ENCODE results near the gene ST6GALNAC1.

Gene ST6GALNAC1

DNA sequence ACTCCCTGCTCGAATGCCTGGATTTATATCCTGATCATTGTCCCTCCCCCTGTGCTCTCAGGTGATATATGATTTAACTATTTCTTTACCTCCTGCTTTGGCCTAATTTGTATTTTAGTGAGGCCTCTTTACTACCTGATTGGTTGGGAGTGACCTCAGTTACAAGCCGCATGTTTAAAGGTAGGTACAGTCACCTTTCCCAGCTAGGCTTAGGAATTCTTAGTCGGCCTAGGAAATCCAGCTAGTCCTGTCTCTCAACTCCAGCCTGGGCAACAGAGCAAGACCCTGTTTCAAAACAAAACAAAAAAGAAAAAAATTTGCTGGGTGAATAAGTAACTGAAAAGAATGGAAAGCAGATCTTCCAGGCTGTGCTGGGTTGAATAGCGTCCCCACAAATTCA lies 31.1 kb downstream of the ST6GALNAC1 start:
- TF ChIP-seq, protein P1, sequence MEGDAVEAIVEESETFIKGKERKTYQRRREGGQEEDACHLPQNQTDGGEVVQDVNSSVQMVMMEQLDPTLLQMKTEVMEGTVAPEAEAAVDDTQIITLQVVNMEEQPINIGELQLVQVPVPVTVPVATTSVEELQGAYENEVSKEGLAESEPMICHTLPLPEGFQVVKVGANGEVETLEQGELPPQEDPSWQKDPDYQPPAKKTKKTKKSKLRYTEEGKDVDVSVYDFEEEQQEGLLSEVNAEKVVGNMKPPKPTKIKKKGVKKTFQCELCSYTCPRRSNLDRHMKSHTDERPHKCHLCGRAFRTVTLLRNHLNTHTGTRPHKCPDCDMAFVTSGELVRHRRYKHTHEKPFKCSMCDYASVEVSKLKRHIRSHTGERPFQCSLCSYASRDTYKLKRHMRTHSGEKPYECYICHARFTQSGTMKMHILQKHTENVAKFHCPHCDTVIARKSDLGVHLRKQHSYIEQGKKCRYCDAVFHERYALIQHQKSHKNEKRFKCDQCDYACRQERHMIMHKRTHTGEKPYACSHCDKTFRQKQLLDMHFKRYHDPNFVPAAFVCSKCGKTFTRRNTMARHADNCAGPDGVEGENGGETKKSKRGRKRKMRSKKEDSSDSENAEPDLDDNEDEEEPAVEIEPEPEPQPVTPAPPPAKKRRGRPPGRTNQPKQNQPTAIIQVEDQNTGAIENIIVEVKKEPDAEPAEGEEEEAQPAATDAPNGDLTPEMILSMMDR (IDR thresholded peaks at IDR 0.05): no peak

DNA sequence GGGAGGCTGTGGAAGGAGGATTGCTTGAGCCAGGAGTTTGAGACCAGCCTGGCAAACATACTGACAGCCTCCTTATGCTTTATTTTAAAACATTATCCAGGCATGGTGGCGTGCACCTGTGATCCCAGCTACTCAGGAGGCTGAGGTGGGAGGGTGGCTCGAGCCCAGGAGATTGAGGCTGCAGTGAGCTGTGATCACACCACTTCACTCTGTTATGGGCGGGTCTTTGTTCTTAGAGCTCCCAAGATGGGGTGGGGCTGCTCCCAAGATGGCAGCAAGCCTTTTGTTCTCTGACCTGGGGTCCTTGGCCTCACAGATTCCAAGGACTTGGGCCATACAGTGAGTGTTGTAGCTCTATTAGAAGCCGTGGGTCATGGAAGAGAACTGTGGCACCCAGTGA lies 31.8 kb downstream of the ST6GALNAC1 start:
- TF ChIP-seq, protein P1 (IDR thresholded peaks at IDR 0.05): no peak

DNA sequence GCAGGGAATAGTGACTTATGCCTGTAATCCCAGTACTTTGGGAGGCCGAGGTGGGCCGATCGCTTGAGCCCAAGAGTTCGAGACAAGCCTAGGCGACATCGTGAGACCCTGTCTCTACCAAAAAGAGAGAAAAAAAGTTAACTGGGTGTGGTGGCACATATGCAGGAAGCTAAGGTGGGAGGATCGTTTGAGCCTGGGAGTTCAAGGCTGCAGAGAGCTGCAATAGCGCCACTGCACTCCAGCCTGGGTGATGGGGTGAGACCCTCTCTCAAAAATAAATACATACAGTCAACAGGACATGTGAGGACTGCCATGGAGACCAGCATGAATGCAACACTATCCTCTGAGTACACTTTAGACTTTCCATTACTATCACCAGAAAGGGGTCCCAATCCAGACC lies 42.5 kb downstream of the ST6GALNAC1 start:
- TF ChIP-seq, protein P1 (IDR thresholded peaks at IDR 0.05): no peak

DNA sequence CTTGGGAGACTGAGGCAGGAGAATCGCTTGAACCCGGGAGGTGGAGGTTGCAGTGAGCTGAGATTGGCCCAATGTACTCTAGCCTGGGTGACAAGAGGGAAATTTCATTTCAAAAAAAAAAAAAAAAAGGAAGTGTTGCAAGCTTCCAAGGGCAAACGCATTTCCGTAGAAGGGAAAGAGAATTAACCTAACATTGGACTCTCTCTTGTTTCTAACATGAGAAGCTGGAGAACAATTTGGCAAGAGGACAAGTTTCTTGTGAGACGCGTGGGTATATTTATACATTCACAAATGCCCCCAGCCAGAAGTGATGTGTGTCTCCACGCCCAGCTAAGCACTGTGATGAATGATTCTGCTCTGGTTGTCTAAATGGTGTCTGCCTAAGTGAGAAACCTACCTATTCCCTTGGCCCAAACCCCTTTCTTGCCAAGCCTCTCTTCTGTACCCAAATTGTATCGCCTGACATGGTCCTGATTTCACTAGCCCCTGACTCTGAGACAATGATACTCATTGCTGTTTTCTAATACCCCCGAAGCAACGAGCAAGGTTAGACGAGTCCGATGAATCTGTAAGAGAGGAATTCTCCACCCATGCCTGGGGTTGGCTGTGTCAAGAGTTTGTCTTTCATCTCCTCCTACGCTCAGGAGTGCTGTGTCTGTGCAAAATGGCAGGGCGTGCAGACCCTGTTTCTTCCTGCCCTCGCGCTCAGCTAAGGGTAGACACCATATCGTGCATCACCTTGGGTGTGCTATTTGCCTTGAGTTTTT lies 43.7 kb downstream of the ST6GALNAC1 start:
- TF ChIP-seq, protein P1 (IDR thresholded peaks at IDR 0.05): no peak

DNA sequence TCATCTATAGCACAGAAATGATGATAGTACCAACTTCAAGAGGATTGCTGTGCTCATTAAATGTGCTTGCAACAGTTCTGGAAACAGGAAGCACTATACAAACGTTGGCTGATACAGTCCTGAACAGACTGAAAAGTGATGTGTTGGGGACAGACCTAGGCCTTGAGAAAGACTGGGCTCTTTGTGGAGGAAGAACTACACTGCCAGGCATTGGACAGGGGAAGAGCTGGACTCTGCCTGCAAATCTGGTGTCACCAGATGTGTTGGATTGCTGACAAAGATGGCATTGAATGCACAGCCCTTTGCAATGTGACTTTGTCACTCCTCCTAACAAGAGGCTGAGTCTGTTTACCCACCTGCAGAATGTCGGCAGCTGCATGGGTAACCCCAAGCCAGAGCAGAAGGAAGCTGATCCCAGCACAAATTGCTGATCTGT lies 45.5 kb downstream of the ST6GALNAC1 start:
- TF ChIP-seq, protein P1 (IDR thresholded peaks at IDR 0.05): no peak

DNA sequence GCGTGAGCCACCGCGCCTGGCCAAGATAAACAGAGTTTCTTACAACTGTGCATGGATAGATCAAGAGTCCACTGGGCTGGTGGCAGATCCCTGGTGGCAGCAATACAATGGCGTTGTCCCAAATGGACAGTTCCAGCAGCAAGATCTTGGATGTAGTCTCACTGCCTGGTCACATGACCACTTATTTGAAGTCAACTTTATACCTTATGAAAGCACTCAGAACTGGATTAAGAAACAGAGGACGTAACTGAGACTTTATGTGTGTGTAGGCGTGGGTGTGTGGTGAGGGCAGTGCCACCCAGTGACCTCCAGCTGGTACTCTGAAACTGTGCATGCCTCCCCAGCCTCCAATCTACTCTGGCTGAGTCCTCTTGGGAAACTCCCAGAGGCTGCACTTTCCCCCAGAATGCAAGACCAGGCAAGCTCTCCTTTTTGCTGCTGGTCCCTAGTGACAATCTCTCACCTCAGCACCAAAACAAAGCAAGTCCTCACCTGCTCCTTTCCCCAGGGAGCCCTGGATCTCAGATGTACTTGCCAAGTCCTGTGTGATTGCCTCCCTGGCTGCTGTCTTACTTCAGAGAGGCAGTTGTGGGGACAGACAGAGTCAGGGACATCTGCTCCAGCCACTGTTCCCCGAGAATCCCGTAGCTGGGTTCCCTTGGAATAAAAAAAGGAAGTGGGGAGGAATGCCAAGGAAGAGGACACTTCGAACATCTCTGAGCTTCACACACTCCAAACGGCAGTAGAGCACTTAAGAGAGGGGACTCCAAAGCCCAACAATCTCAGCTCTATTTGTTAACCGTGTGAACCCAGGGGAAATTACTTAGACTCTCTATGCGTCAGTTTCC lies 46.2 kb downstream of the ST6GALNAC1 start:
- TF ChIP-seq, protein P1 (IDR thresholded peaks at IDR 0.05): no peak

DNA sequence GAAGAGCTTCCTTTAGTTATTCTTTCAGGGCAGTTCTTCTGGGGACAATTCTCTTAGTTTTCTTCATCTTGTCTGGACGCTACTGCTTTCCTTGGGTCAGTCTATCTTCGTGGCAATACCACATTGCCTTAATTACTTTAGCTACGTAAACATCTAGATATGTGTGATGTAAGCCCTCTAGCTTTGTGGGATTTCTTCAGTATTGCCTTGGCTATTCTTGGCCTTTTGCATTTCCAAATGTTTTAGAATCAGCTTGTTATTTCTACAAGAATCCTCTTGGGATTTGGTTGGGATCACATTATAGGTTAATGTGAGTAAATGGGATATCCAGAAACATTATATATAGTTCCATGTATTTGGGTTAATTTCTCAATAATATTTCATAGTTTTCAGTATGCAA lies 48.9 kb downstream of the ST6GALNAC1 start:
- TF ChIP-seq, protein P1 (IDR thresholded peaks at IDR 0.05): no peak
